Trophoblast cell (in vitro differentiated cells and primary cell): Measurements from ENCODE around the gene PTCSC3.

Experiments used
- DNase-seq, 2 donors: peaks; one replicate each; pipeline ENCODE4 v3.0.0-alpha.2; 2016
- H2AFZ ChIP-seq: 2 replicates; pipeline ENCODE4 v1.6.1; 2013; ENCODE audit warnings: low read length, moderate library complexity, mild to moderate bottlenecking; ENCODE audit not compliant: insufficient read depth, poor library complexity
- H2AK5ac ChIP-seq: 2 replicates; pipeline ENCODE4 v1.6.1; 2013; ENCODE audit warnings: mild to moderate bottlenecking, low read length
- H2BK120ac ChIP-seq: 2 replicates; pipeline ENCODE4 v1.6.1; 2013; ENCODE audit warnings: low read length, mild to moderate bottlenecking, moderate library complexity; ENCODE audit not compliant: insufficient read depth, poor library complexity
- H2BK12ac ChIP-seq: 2 replicates; pipeline ENCODE4 v1.6.1; 2013; ENCODE audit warnings: mild to moderate bottlenecking, low read length, moderate library complexity
- H2BK5ac ChIP-seq: 2 replicates; pipeline ENCODE4 v1.6.1; 2013; ENCODE audit warnings: low read length, low read depth, moderate library complexity, mild to moderate bottlenecking; ENCODE audit not compliant: poor library complexity
- H3K14ac ChIP-seq: 2 replicates; pipeline ENCODE4 v1.6.1; 2013; ENCODE audit warnings: mild to moderate bottlenecking, low read length
- H3K18ac ChIP-seq: 2 replicates; pipeline ENCODE4 v1.6.1; 2013; ENCODE audit warnings: mild to moderate bottlenecking, low read length
- H3K23ac ChIP-seq: 2 replicates; pipeline ENCODE4 v1.6.1; 2013; ENCODE audit warnings: low read length
- H3K27ac ChIP-seq: 2 replicates; pipeline ENCODE4 v1.5.1; 2013; ENCODE audit warnings: low read depth, mild to moderate bottlenecking, inconsistent platforms, low read length, moderate library complexity
- H3K27me3 ChIP-seq: 2 replicates; pipeline ENCODE4 v1.6.1; 2013; ENCODE audit warnings: inconsistent platforms, mild to moderate bottlenecking, low read length, moderate library complexity; ENCODE audit not compliant: insufficient read depth
- H3K36me3 ChIP-seq, 2 experiments: 1 replicate in 1 of 2; 2 replicates in 1 of 2; pipeline ENCODE4 v1.6.1; 2013; ENCODE audit warnings: low read length in 2 of 2, mild to moderate bottlenecking in 2 of 2, moderate library complexity in 1 of 2; ENCODE audit not compliant: insufficient read depth in 2 of 2, control insufficient read depth in 1 of 2
- H3K4ac ChIP-seq: 2 replicates; pipeline ENCODE4 v1.6.1; 2013; ENCODE audit warnings: low read depth, mild to moderate bottlenecking, low read length, moderate library complexity
- H3K4me1 ChIP-seq, 2 experiments: 1 replicate in 1 of 2; 2 replicates in 1 of 2; pipeline ENCODE4 v1.6.1; 2013; ENCODE audit warnings: low read length in 2 of 2, mild to moderate bottlenecking in 2 of 2, moderate library complexity in 1 of 2; ENCODE audit not compliant: insufficient read depth in 2 of 2, control insufficient read depth in 1 of 2
- H3K4me2 ChIP-seq: 2 replicates; pipeline ENCODE4 v1.6.1; 2013; ENCODE audit warnings: inconsistent platforms, mild to moderate bottlenecking, low read length, moderate library complexity
- H3K4me3 ChIP-seq: 2 replicates; pipeline ENCODE4 v1.5.1; 2013; ENCODE audit warnings: mild to moderate bottlenecking, low read depth, low read length, inconsistent platforms
- H3K79me1 ChIP-seq: one replicate; pipeline ENCODE4 v1.6.1; 2013; ENCODE audit warnings: low read length
- H3K79me2 ChIP-seq: 2 replicates; pipeline ENCODE4 v1.6.1; 2013; ENCODE audit warnings: low read length, mild to moderate bottlenecking; ENCODE audit not compliant: control insufficient read depth, insufficient read depth, poor library complexity
- H3K9ac ChIP-seq: 2 replicates; pipeline ENCODE4 v1.6.1; 2013; ENCODE audit warnings: mild to moderate bottlenecking, low read length
- H3K9me3 ChIP-seq: 2 replicates; pipeline ENCODE4 v1.6.1; 2013; ENCODE audit warnings: low read depth, mild to moderate bottlenecking, control low read depth, inconsistent platforms, low read length; ENCODE audit not compliant: insufficient read depth
- H4K12ac ChIP-seq: 2 replicates; pipeline ENCODE4 v1.6.1; 2013; ENCODE audit warnings: low read depth, mild to moderate bottlenecking, low read length, moderate library complexity
- H4K8ac ChIP-seq: 2 replicates; pipeline ENCODE4 v1.6.1; 2013; ENCODE audit warnings: low read depth, mild to moderate bottlenecking, low read length, moderate library complexity
- H4K91ac ChIP-seq: one replicate; pipeline ENCODE4 v1.6.1; 2013; ENCODE audit warnings: low read depth, mild to moderate bottlenecking, low read length, moderate library complexity
- WGBS: extraction: QIAGEN DNeasy Blood & Tissue Kit; methylation state at CpG from one replicate; pipeline ENCODE4 v1.1.7; 2013; ENCODE audit warnings: missing lambda C conversion rate; ENCODE audit not compliant: insufficient read length, insufficient coverage; ENCODE audit errors: extremely low coverage; 5-methylcytosine and 5-hydroxymethylcytosine counted together

Gene PTCSC3

DNA sequence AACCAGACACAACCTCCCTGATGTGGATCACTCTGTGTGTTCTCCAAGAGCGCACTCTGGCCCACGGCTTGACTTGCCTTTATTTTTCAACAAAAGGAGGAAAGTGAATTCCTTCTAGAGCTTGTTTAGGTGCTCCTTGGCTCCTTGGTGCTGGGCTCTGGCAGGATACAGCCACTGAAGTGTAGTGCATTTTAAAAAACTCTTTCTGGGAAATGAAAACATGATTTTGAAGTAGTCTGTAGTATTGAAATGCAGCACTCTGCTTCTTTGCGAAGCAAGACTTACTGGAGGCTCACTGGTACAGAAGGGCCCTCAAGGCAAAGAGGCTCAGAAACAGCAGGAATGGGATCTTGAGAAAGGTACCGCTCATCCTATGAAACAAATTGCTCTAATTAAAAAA lies 81.6 kb downstream of the PTCSC3 start:
- no peak overlapping the region for H3K23ac ChIP-seq
- no peak overlapping the region for H3K27ac ChIP-seq
- H3K4me3 ChIP-seq, result no peak overlapping the region
- no peak overlapping the region for H2BK5ac ChIP-seq
- H3K79me2 ChIP-seq, result no peaks in the 10 kb centered on the region
- no peaks in the 10 kb centered on the region for H3K36me3 ChIP-seq
- no peak overlapping the region for H2AFZ ChIP-seq
- no peak overlapping the region for H3K9ac ChIP-seq
- no peak overlapping the region for H2AK5ac ChIP-seq
- no peaks in the 10 kb centered on the region for H3K79me1 ChIP-seq
- no peak overlapping the region for H3K18ac ChIP-seq
- no peak for DNase-seq
- no peak overlapping the region for H4K8ac ChIP-seq
- no peak overlapping the region for H2BK120ac ChIP-seq
- WGBS, result no CpG with 5 or more reads among the region's 4 CpGs
- H3K9me3 ChIP-seq, result no peaks in the 10 kb centered on the region
- no peaks in the 10 kb centered on the region for H3K4me1 ChIP-seq
- H3K14ac ChIP-seq, result no peak overlapping the region
- no peak overlapping the region for H4K12ac ChIP-seq
- H4K91ac ChIP-seq, result no peak overlapping the region
- no peaks in the 10 kb centered on the region for H3K27me3 ChIP-seq
- no peak overlapping the region for H2BK12ac ChIP-seq
- H3K4ac ChIP-seq, result no peak overlapping the region
- no peak overlapping the region for H3K4me2 ChIP-seq

DNA sequence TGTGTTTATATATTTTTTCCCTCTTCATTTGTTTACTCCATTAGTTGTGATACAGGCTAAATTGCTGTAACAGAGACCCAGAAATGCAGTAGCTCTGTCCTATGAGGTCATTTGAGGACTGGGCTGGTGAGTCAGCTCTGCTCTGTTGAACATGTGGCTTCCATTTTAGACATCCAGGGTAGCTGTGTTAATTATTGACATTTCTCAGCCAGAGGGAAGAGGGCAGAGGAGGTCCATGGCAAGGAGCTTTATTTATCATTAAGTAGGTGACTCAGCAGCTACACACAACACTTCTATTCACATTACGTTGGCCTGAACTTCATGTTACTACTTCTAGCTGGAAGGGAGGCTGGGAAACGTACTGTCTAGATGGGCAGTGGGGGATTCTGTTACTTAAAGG lies 85.4 kb downstream of the PTCSC3 start:
- Histone ChIP-seq H3K9ac (no peak overlapping the region), H2BK12ac (no peak overlapping the region), H3K23ac (no peak overlapping the region), H4K12ac (no peak overlapping the region), H2AFZ (no peak overlapping the region), H3K79me2 (no peaks in the 10 kb centered on the region), H2BK5ac (no peak overlapping the region), H2BK120ac (no peak overlapping the region), H3K4me2 (no peak overlapping the region), H3K9me3 (no peaks in the 10 kb centered on the region), H3K18ac (no peak overlapping the region), H3K27me3 (no peaks in the 10 kb centered on the region), H3K4me3 (no peak overlapping the region), H4K91ac (no peak overlapping the region), H3K27ac (no peak overlapping the region), H4K8ac (no peak overlapping the region), H3K36me3 (no peaks in the 10 kb centered on the region), H3K4ac (no peak overlapping the region), H3K79me1 (no peaks in the 10 kb centered on the region), H3K14ac (no peak overlapping the region), H3K4me1 (no peaks in the 10 kb centered on the region), H2AK5ac (no peak overlapping the region)
- DNase-seq, result no peak
- WGBS, result no CpG with 5 or more reads among the region's 2 CpGs

GRCh38 chr14:36087411-36087810 lies 89.1 kb downstream of the PTCSC3 start:
- Histone ChIP-seq H3K4me1 (no peaks in the 10 kb centered on the region), H3K4me3 (no peak overlapping the region), H2AK5ac (no peak overlapping the region), H4K12ac (no peak overlapping the region), H3K79me2 (no peaks in the 10 kb centered on the region), H4K8ac (no peak overlapping the region), H2AFZ (no peak overlapping the region), H4K91ac (no peak overlapping the region), H3K18ac (no peak overlapping the region), H3K4me2 (no peak overlapping the region), H3K27me3 (no peaks in the 10 kb centered on the region), H3K9me3 (no peaks in the 10 kb centered on the region), H3K36me3 (no peaks in the 10 kb centered on the region), H2BK5ac (no peak overlapping the region), H2BK120ac (no peak overlapping the region), H3K4ac (no peak overlapping the region), H3K79me1 (no peaks in the 10 kb centered on the region), H3K27ac (no peak overlapping the region), H2BK12ac (no peak overlapping the region), H3K23ac (no peak overlapping the region), H3K9ac (no peak overlapping the region), H3K14ac (no peak overlapping the region)
- no CpG with 5 or more reads among the region's 3 CpGs for WGBS
- DNase-seq, result no peak

- no peak for DNase-seq
- H3K4ac ChIP-seq, result no peak overlapping the region
- no peak overlapping the region for H2BK5ac ChIP-seq
- H3K18ac ChIP-seq, result no peak overlapping the region
- no peak overlapping the region for H2BK12ac ChIP-seq
- no peaks in the 10 kb centered on the region for H3K27me3 ChIP-seq
- no peak overlapping the region for H3K4me3 ChIP-seq
- no peaks in the 10 kb centered on the region for H3K9me3 ChIP-seq
- H3K23ac ChIP-seq, result no peak overlapping the region
- H3K14ac ChIP-seq, result no peak overlapping the region
- H3K79me1 ChIP-seq, result no peaks in the 10 kb centered on the region
- no peaks in the 10 kb centered on the region for H3K4me1 ChIP-seq
- H3K9ac ChIP-seq, result no peak overlapping the region
- H2BK120ac ChIP-seq, result no peak overlapping the region
- no peaks in the 10 kb centered on the region for H3K36me3 ChIP-seq
- H2AK5ac ChIP-seq, result no peak overlapping the region
- no peak overlapping the region for H2AFZ ChIP-seq
- H3K79me2 ChIP-seq, result no peaks in the 10 kb centered on the region
- H4K12ac ChIP-seq, result no peak overlapping the region
- H4K8ac ChIP-seq, result no peak overlapping the region
- no peak overlapping the region for H3K4me2 ChIP-seq
- H3K27ac ChIP-seq, result no peak overlapping the region
- WGBS, result no CpG with 5 or more reads among the region's 1 CpG
- H4K91ac ChIP-seq, result no peak overlapping the region
Measured at GRCh38 chr14:36086629-36087395, 89.7 kb downstream of the PTCSC3 start.
